ENCODE results near the gene LPAR4.
"Not testable (repeated sequence)": the region's sequence is repeated elsewhere in the genome, so short reads cannot be mapped to it uniquely, and the experiment has no call there.

The LPAR4 gene, protein sequence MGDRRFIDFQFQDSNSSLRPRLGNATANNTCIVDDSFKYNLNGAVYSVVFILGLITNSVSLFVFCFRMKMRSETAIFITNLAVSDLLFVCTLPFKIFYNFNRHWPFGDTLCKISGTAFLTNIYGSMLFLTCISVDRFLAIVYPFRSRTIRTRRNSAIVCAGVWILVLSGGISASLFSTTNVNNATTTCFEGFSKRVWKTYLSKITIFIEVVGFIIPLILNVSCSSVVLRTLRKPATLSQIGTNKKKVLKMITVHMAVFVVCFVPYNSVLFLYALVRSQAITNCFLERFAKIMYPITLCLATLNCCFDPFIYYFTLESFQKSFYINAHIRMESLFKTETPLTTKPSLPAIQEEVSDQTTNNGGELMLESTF

DNA sequence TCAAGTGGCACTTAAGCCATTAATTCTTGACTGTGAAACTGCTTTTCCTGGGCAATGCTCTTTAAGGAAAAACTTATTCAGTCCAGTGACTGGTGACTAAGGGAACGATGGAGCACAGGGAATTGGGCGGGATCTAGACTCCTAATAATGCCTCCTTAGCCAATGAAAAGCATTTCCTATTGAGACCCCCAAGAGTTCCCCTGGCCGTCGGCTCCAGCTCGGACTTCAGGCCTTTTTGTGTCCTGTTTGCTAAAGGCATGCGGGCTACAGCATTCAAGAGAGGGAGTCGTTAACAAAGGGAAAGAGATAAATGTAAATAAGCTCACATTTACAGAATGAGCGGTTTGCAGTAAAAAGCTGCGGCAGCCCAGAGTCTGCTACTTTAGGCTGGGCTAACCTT lies at the start of gene LPAR4:
TSS of gene LPAR4 (plus strand) at position 232 of the 400 bp plus-strand sequence. CDS start 7,150 bp downstream, outside the sequence.
- no peak for DNase-seq (ENCODE audit: low read depth)

DNA sequence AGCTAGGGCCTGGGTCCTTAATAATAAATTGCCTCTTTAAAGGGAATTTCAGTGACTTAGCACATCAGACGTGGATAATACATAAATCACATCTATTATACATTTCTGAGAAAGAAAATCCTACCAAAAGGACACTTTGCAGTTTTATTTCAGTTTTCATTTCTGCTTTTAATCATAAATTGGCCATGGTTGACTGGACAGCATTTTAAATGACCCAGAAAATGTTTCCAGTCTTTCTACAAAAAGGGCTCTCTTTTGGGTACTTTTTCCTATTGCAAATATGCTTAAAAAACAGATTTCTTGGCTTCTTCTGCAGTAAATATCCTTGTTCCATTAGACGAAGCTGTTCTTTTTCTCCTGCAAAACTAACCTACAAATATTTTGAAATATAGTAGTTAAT lies 41.4 kb upstream of the LPAR4 start:
- no peak for DNase-seq (ENCODE audit: low read depth)

DNA sequence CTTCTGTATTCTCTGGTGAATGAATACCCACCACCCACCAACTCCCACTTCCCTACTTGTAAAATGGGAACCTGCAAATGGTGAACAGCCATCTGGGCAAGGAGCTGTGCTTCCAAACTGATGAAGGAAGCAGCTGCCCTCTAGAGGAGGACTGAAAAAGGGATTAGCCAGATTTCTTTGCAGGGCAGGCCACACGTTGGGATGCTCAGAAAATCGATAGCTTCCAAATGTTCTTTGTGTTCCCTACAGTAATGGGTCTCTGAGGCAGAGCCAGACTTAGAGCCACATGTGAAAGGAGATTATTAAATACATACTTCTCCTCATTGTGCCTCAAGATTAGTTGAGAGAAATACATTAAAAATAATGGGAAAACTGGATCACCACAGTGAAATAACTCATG lies 39.3 kb upstream of the LPAR4 start:
- DNase-seq (ENCODE audit: low read depth) = no peak

DNA sequence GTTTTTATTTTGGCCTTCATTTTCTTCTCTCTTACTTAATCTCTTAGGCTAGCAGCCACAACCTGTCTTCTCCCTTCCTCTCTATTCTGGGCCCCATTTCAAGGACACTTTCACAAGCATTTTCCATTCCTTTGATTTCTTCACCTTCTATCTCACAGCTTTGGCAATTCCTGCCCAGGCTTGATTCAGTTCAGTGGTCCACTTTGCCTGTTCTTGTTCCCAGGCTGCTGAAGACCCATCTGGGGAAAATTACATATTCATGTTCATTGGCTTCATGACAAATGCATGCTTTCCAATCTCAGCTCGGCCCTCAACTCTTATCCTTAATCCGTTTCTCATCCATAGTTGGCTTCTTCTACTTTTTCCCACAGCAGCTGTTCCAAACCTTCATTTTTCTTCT lies 38.7 kb upstream of the LPAR4 start:
- no peak for DNase-seq (ENCODE audit: low read depth)

DNA sequence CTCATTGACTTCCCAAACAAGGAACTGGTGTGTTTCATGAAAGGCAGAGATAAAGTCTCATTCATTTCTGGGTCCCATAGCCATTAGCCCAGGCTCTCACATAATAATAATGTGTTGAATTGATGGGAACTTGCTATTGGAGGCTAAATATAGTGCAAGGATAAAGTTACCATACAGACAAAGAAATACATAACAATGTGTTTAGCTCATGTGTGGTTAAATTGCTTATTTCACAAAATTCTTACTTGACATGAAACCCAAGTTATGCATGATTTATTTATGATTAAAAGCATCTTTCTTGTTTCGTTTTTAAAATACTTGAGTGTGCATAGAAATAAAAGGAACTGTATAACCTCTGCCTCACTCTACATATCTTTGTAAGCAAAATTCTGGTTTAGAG lies 37.3 kb upstream of the LPAR4 start:
- no peak for DNase-seq (ENCODE audit: low read depth)

DNA sequence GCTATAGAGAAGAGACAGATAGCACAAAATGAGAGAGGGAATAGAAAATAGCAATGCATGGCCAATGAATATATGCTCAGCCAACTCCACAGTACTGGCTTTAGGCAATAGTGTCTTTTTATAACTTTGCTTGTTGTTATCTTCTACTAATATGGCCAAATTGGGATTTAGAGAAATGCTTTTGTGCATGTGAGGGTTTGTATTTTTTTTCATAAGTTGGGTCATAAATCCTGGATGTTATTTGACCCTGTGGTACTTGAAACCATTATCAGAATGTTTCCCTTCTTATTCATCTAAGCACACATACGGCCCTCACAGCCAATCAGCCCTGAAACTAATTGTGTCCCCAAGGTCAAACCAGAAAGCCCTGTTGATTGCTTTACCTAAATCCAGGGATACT lies 35.2 kb upstream of the LPAR4 start:
- no peak for DNase-seq (ENCODE audit: low read depth)

DNA sequence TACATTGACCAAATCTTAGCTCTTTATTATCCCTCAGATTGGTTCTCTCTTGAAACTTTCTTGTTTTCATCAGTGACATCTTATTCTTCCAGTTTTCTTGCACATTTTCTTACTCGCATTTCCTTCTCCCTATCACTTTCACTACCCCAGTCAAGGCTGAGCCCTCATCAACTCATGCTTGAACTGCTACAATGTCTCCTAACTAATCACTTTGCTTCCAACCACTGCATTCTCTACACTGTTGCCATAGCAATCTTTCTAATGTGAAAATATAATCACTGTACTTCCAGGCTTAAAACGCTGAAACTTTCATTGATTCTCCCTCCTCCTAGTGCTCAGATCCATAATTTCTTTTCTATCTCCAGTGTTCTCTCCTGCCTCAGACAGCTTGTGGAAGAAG lies 22.2 kb upstream of the LPAR4 start:
- no peak for DNase-seq (ENCODE audit: low read depth)

DNA sequence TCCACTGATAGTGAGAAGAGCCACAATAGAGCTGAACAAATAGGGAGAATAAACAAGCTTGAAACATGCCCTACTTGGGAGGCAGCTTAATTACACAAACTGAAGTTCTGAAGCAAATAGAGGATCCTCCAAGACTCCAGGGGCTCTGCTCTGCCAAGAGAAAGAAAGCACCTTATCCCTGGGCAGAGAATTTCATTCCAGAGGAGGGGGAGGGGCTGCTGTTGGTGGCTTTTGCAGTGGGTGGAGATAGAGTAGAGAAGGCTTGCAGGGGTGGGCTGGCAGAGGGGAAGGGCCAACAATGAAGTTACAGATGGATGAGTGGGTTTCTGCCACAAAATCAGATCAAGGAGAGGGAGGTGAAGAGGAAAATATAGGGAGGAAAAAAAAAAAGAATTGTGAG lies 1.0 kb upstream of the LPAR4 start:
- no peak for DNase-seq (ENCODE audit: low read depth)

DNA sequence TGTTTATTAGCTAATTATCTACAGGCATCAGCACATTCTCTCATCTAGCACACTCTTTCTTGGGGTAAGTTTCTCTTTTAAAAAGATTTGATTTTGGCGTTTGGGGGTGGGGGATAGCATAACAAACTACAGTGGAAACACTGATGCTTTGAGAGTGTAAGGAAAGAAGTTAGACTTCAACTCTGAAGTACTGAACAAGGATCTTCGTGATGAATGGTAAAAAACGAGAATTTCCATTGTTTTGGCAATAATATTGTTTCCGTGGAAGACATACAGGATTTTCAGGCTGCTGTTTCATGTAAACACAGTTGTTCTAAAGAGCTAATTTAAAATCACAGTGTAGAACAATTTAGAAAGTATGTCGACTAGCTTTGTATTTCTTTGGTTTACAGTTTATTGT lies 451 bp downstream of the LPAR4 start:
- DNase-seq (ENCODE audit: low read depth) = no peak

DNA sequence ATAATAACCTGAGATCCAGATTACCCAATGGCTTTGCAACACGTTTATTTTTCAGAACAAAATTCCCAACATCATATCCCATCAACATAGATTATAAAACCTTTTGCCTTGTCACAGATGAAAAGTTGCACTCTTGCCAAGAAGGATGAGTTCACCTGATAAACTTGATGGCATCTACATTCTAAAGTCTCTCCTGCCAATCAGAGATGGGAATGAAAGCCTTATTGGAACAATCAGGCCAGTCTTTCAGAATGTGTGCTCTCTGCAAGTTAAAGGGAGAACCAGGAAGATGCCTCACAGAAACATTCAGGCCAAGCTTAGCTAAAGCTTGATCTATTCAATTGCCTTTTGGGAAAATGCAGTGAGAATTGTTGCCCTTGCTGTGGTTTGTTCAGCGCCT lies 1.3 kb downstream of the LPAR4 start:
- DNase-seq (ENCODE audit: low read depth) = no peak

DNA sequence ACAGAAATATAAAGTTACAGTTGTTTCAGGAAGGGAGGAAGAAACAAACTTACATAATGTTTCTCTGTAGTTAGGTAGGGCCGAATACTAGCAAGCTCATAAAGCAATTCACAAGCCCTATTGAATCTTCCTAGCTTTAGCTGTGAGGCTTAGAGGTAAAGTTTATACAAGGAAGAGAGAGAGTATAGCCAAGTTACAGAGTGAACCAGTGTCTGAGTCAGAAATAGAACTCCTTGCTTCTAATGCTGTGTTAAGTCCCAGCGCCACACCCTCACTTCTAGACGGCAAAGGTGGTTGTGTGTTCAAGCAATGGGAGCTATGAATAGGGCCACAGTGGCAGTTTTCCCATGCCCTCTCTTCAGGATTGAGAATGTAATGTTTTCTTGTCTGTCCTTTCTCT lies 6.1 kb downstream of the LPAR4 start:
- DNase-seq (ENCODE audit: low read depth) = no peak

DNA sequence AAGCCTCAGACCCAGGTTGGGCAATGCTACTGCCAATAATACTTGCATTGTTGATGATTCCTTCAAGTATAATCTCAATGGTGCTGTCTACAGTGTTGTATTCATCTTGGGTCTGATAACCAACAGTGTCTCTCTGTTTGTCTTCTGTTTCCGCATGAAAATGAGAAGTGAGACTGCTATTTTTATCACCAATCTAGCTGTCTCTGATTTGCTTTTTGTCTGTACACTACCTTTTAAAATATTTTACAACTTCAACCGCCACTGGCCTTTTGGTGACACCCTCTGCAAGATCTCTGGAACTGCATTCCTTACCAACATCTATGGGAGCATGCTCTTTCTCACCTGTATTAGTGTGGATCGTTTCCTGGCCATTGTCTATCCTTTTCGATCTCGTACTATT lies 7.4 kb downstream of the LPAR4 start:
- DNase-seq (ENCODE audit: low read depth) = no peak

DNA sequence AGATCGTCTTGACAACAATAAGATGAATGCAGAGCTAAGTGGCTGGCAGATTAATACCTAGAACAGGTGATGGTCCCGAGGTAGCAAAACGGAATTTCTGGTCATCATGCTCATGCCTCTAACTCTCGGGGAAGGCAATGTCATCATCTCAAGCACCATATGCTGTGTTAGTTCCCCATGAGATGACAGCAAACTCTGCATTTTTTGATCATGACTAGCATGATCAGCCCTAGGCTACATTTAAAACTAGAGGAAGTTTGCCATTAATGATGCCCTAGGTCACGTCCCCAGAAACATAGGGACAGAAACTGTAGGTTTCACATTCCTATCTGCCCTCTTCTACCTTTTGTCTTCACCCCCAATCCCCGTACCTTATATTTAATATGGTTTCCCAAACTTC lies 11.6 kb downstream of the LPAR4 start:
- no peak for DNase-seq (ENCODE audit: low read depth)

DNA sequence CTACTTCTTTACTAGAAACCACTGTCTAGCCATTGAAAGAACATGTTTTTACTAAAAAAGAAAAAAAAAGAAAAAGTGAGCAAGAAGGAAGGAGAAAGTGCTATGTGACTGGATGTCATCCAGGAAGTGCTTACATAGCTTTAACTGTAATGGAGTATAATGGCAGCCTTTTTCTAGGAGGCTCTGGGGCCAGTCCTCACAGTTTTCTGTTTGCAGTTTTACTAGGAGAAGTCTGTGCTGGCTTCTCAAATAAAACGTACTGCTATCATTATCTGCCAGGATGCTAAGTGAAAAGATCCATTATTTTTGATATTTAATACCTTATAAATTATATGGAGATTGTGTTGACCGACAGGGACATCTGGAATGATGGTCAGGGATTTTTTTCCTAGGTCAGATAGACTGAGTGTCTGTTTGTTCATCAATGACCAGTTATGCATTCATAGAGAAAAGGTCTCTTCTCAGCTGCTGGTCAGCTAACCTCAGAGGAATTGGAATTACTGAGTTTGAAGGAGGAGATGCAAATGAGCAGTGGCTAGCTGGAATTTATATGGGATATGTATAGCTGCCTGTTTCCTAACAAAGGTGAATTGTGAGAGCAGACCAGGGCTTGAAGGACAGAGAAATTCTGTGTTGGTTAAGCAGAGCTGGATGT lies 21.7 kb downstream of the LPAR4 start:
- DNase-seq (ENCODE audit: low read depth) = no peak

DNA sequence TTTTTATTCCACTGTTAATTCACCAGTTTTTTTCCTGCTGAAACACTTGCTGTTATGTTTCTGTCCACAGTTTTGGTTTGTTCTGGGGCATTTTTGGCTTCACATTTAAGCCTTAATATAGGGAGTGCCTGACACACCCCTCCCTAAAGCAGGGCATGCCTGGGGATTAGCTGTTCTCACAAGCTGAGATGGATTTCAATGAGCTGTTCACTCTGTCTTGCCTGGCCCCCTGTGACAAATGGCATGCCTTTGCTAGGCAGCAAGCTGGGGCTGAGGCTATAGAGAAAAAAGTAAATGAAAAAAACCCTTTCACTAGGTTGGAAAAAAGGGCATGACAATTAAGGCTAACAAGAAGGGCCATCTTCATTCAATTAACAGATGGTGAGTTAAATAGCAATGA lies 22.4 kb downstream of the LPAR4 start:
- no peak for DNase-seq (ENCODE audit: low read depth)

DNA sequence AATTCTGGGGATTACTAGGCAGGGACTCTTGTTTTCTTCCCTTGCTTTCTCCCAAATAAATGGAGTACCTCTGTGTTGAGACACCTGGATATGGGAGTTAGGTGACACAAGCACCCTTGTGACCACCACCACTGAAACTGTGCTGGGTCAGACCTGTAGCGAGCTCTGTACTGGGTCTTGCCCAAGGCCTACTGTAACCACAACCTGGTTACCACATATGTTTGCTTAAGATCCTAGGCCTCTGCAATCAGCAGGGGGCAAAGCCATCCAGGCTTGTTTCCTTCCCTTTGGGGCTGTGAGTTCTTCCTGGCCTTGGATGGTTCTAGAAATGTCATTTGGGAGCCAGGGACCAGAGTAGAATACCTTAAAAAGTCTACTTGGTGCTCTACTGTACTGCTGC lies 49.4 kb downstream of the LPAR4 start:
- DNase-seq (ENCODE audit: low read depth) = no peak

DNA sequence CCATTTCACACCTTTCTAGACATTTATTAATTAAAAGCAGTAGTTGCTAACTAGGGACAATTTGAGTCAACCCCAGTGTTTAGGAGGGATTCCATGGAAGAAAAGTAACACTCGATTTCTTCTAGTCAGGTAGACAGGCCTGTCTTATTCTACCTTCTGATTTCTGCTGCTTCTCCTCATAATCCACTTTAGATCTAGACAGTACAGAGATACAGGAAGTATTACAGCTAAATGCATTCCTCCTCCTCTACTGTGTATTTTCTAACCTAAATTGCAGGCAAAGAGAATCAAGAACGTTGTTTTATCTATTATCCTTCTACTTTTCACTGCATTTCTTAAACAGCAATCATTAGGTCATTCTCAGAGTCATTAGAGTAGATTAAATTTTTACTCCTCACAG lies 52.6 kb downstream of the LPAR4 start:
- no peak for DNase-seq (ENCODE audit: low read depth)

DNA sequence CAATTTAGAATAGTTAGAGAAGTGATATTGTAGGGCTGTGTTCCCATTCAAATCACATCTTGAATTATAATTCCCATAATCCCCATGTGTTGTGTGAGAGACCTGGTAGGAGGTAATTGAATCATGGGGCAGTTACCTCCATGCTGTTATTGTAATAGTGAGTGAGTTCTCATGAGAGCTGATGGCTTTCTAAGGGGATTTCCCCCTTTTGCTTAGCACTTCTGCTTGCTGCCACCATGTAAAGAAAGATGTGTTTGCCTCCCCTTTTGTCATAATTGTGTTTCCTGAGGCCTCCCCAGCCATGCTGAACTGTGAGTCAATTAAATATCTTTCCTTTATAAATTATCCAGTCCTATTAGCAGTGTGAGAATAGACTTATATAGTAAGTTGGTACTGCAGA lies 53.2 kb downstream of the LPAR4 start:
- no peak for DNase-seq (ENCODE audit: low read depth)

DNA sequence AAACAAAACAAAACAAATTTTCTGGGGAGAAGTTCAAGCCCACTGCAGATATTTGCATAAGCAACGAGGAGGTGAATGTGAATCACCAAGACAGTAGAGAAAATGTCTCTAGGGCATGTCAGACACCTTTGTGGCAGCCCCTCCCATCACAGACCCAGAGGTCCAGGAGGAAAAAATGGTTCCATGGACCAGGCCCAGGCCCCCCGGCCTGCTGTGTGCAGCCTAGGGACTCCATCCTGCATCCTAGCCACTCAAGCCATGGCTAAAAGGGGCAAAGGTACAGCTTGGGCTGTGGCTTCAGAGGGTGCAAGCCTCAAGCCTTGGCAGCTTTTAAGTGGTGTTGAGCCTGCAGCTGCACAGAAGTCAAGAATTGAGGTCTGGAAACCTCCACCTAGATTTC lies 54.0 kb downstream of the LPAR4 start:
- DNase-seq (ENCODE audit: low read depth) = no peak

DNA sequence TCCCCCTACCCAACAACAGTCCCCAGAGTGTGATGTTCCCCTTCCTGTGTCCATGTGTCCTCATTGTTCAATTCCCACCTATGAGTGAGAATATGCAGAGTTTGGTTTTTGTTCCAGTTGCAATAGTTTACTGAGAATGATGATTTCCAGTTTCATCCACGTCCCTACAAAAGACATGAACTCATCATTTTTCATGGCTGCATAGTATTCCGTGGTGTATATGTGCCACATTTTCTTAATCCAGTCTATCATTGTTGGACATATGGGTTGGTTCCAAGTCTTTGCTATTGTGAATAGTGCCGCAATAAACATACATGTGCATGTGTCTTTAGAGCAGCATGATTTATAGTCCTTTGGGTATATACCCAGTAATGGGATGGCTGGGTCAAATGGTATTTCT lies 55.0 kb downstream of the LPAR4 start:
- not testable (repeated sequence) for DNase-seq (ENCODE audit: low read depth)
